Limb (tissue), 2 donors: ENCODE results near the gene SNPH.

Source experiments
- DNase-seq, 2 donors: peaks; one replicate each; pipeline ENCODE4 v3.0.0-alpha.2; 2016; ENCODE audit errors: extremely low spot score in 2 of 2

Gene SNPH

GRCh38 chr20:1323830-1324597 lies 57.9 kb downstream of the SNPH start:
- peak in 1 of 2 donors; percentile 17 for DNase-seq

- peak in 1 of 2 donors; percentile 32 for DNase-seq
Observed at GRCh38 chr20:1324598-1325172, 58.6 kb downstream of the SNPH start.

- peak; percentile 97 to 98 for DNase-seq
Observed at GRCh38 chr20:1325173-1326030, 59.3 kb downstream of the SNPH start.

GRCh38 chr20:1326031-1326930 lies 60.2 kb downstream of the SNPH start:
- DNase-seq, result no peak

- peak in 1 of 2 donors; percentile 21 for DNase-seq
Observed at GRCh38 chr20:1327241-1327653, 61.2 kb downstream of the SNPH start.

GRCh38 chr20:1327827-1328679 lies 62.0 kb downstream of the SNPH start:
- no peak for DNase-seq

- DNase-seq, result no peak
Observed at GRCh38 chr20:1328680-1329330, 62.7 kb downstream of the SNPH start, which contains the start of gene SDCBP2. Gene SDCBP2 (minus strand): TSS chr20:1329139. CDS start chr20:1320416, 8,723 bp downstream.

GRCh38 chr20:1330075-1330830 lies 64.2 kb downstream of the SNPH start:
- DNase-seq, result no peak

GRCh38 chr20:1331101-1331500 lies 65.0 kb downstream of the SNPH start:
- no peak for DNase-seq

GRCh38 chr20:1331801-1332453 lies 65.8 kb downstream of the SNPH start:
- no peak for DNase-seq

GRCh38 chr20:1332749-1333300 lies 66.7 kb downstream of the SNPH start:
- no peak for DNase-seq

- no peak for DNase-seq
Observed at GRCh38 chr20:1333462-1334369, 67.6 kb downstream of the SNPH start.

GRCh38 chr20:1334370-1334731 lies 68.3 kb downstream of the SNPH start:
- DNase-seq, result no peak

GRCh38 chr20:1334761-1335160 lies 68.7 kb downstream of the SNPH start:
- DNase-seq, result no peak

- DNase-seq, result no peak
Observed at GRCh38 chr20:1335961-1336698, 70.0 kb downstream of the SNPH start.

- no peak for DNase-seq
Observed at GRCh38 chr20:1336699-1337367, 70.7 kb downstream of the SNPH start.
